Natural killer cell (primary cell): Measurements from ENCODE around the gene RGS12. TPM values are rescaled to one million over a fixed set of nuclear protein-coding genes. Genes with fewer than 3 reads are reported as not detected.

Experiments
- ATAC-seq, 3 donors: fragments of 150-1000 bp in 2 of 3; fragments of 200-7000 bp in 1 of 3; cut with Tn5 transposase; 1 replicate in 1 of 3; 2 replicates in 2 of 3; pipeline ENCODE4 v1.10.0; 2021; ENCODE audit warnings: mild to moderate bottlenecking in 2 of 3, moderate library complexity in 2 of 3
- DNase-seq, 2 donors: peaks; one replicate each; pipeline versions ENCODE4 v3.0.0 to v3.0.0-alpha.2; 2013 to 2021; ENCODE audit warnings: mixed read lengths in 1 of 2
- H3K27ac ChIP-seq: one replicate; pipeline ENCODE4 v1.5.1; 2013; ENCODE audit warnings: mild to moderate bottlenecking, low read length
- H3K27me3 ChIP-seq: one replicate; pipeline ENCODE4 v1.6.1; 2013; ENCODE audit warnings: low read length; ENCODE audit not compliant: control insufficient read depth, insufficient read depth
- H3K36me3 ChIP-seq: one replicate; pipeline ENCODE4 v1.6.1; 2013; ENCODE audit warnings: low read length; ENCODE audit not compliant: control insufficient read depth, insufficient read depth
- H3K4me1 ChIP-seq: one replicate; pipeline ENCODE4 v1.6.1; 2013; ENCODE audit warnings: low read length; ENCODE audit not compliant: control insufficient read depth, insufficient read depth
- H3K4me3 ChIP-seq: one replicate; pipeline ENCODE4 v1.5.1; 2013; ENCODE audit warnings: low read length
- H3K9me3 ChIP-seq: one replicate; pipeline ENCODE4 v1.6.1; 2013; ENCODE audit warnings: low read length; ENCODE audit not compliant: control insufficient read depth, insufficient read depth
- H3K27ac Mint-ChIP-seq, 2 donors: one replicate each; pipeline ENCODE4 v1.8.0; 2022; ENCODE audit warnings: mild to moderate bottlenecking in 2 of 2, mixed read lengths in 2 of 2, moderate library complexity in 1 of 2
- H3K27me3 Mint-ChIP-seq, 2 donors: one replicate each; pipeline ENCODE4 v1.8.0; 2022; ENCODE audit warnings: low read depth in 2 of 2, mixed read lengths in 2 of 2
- H3K36me3 Mint-ChIP-seq: one replicate; pipeline ENCODE4 v1.8.0; 2022; ENCODE audit warnings: mixed read lengths
- H3K4me1 Mint-ChIP-seq, 2 donors: one replicate each; pipeline ENCODE4 v1.8.0; 2022; ENCODE audit warnings: mixed read lengths in 2 of 2
- H3K4me3 Mint-ChIP-seq: one replicate; pipeline ENCODE4 v1.8.0; 2022; ENCODE audit warnings: mild to moderate bottlenecking, moderate library complexity, mixed read lengths
- H3K9me3 Mint-ChIP-seq, 2 donors: one replicate each; pipeline ENCODE4 v1.8.0; 2022; ENCODE audit warnings: mixed read lengths in 2 of 2
- WGBS: methylation state at CpG from one replicate; pipeline ENCODE4 v1.1.7; 2013; ENCODE audit warnings: missing lambda C conversion rate; ENCODE audit not compliant: insufficient coverage; 5-methylcytosine and 5-hydroxymethylcytosine counted together
- intact Hi-C: fragments of 100-400 bp; cut with micrococcal nuclease; formaldehyde crosslinking; loops from one replicate; pipeline ENCODE4 v1.14.2; 2022
- total RNA-seq, 4 donors: library from RNA; stranded (reverse); fragments of 120-200 nt in 1 of 4; gene quantifications; one replicate each; pipeline versions ENCODE4 v1.2.3 to v1.2.4, GENCODE V29; 2013 to 2022
- TF ChIP-seq, protein P1 (sequence below): fragments of 200-600 bp; IDR thresholded peaks from one replicate; pipeline ENCODE4 v1.8.0; 2022; ENCODE audit warnings: antibody characterized with exemption

The RGS12 gene
- total RNA-seq, 3 donors from 2014 or later (not counting 1 experiment from before 2014, with no cell fraction given): 10.5 to 12.3 (median 10.6) TPM

DNA sequence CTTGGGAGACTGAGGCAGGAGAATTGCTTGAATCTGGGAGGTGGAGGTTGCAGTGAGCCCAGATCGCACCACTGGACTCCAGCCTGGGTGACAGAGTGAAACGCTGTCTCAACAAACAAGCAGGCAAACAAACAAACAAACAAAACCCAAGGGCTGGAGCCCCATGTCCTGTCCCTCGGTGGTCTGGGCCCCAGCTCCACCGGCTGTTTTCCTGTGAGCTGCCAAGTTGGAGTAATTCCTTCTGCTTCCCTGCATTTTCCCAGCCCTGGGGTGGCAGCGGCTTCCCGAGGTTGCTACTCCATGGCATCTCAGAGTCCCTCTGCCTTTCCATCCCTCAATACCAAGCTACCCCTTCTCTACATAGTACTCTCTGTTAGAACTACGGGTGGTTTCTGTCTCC is 43.2 kb downstream of the RGS12 start:
- no peaks in the 10 kb centered on the region for H3K4me1 ChIP-seq
- Mint-ChIP-seq H3K27me3 (no peaks in the 10 kb centered on the region), H3K4me3 (no peak overlapping the region), H3K4me1 (no peaks in the 10 kb centered on the region), H3K9me3 (no peaks in the 10 kb centered on the region), H3K27ac (no peak overlapping the region), H3K36me3 (no peaks in the 10 kb centered on the region)
- intact Hi-C loops: no loop called here
- H3K4me3 ChIP-seq: no peak overlapping the region
- no peaks in the 10 kb centered on the region for H3K27me3 ChIP-seq
- TF ChIP-seq, protein P1, sequence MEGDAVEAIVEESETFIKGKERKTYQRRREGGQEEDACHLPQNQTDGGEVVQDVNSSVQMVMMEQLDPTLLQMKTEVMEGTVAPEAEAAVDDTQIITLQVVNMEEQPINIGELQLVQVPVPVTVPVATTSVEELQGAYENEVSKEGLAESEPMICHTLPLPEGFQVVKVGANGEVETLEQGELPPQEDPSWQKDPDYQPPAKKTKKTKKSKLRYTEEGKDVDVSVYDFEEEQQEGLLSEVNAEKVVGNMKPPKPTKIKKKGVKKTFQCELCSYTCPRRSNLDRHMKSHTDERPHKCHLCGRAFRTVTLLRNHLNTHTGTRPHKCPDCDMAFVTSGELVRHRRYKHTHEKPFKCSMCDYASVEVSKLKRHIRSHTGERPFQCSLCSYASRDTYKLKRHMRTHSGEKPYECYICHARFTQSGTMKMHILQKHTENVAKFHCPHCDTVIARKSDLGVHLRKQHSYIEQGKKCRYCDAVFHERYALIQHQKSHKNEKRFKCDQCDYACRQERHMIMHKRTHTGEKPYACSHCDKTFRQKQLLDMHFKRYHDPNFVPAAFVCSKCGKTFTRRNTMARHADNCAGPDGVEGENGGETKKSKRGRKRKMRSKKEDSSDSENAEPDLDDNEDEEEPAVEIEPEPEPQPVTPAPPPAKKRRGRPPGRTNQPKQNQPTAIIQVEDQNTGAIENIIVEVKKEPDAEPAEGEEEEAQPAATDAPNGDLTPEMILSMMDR: no peak
- no peak overlapping the region for H3K27ac ChIP-seq
- whole genome bisulfite sequencing: over 99% methylated on average over 7 of the region's 7 CpGs
- ATAC-seq: no peak
- DNase-seq: no peak
- H3K36me3 ChIP-seq: no peaks in the 10 kb centered on the region
- no peaks in the 10 kb centered on the region for H3K9me3 ChIP-seq

DNA sequence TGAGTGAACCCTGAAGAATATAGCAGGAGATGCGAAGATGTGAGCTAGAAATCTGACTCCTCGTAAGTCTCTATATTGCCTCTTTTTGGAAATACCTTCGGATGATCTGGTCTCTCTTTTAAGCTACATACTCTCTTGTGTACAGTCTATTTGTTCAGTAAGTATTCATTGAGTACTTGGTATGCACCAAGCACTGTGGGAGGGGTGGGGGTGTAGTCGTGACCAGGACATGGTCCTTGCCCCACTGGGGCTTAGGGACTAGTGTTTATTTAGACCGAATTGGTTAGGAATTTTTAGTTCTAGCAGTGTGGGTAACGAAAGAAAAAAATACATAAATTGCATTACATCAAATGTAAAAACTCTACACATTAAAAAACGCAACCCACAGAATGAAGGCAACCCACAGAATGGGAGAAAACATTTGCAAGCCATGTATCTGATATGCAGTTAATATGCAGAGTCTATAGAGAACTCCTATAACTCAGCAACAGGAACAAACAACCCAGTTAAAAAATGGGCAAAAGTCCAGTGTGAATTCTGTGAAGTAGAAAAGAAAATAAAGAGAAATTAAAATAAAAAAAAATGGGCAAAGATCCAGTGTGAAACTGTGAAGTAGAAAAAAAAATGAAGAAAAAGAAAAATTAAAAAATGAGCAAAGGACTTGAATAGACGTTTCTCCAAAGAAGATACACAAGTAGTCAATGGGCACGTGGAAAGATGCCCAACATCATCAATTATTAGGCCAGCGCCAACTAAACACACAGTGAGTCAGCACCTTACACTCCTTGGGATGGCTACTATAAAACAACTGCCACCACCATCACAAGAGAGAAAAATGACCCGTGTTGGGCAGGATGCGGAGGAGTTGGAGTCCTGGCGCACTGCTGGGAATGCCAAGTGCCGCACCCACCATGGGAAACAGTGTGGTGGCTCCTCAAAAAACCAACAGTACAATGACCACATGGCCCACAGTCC is 43.8 kb downstream of the RGS12 start:
- H3K4me1 Mint-ChIP-seq: peaks cover 0 to under 1% of the 10 kb centered on the region in 2 donors
- H3K4me1 ChIP-seq: peaks cover under 1% of the 10 kb centered on the region
- no peak for DNase-seq

GRCh38 chr4:3337357-3337732 is 44.5 kb downstream of the RGS12 start:
- WGBS: 98% methylated on average over 6 of the region's 6 CpGs
- ATAC-seq: no peak
- H3K9me3 Mint-ChIP-seq: no peaks in the 10 kb centered on the region
- H3K27me3 Mint-ChIP-seq: no peaks in the 10 kb centered on the region
- peaks cover 5 to 6% of the 10 kb centered on the region in 2 donors for H3K4me1 Mint-ChIP-seq
- intact Hi-C loops: no loop called here
- Histone ChIP-seq H3K27ac (no peak overlapping the region), H3K27me3 (no peaks in the 10 kb centered on the region), H3K36me3 (no peaks in the 10 kb centered on the region), H3K9me3 (no peaks in the 10 kb centered on the region), H3K4me3 (no peak overlapping the region), H3K4me1 (peaks cover 6% of the 10 kb centered on the region)
- DNase-seq: no peak
- H3K36me3 Mint-ChIP-seq: no peaks in the 10 kb centered on the region
- TF ChIP-seq, protein P1: no peak
- H3K4me3 Mint-ChIP-seq: no peak overlapping the region
- H3K27ac Mint-ChIP-seq: no peak overlapping the region

More for the DNA sequence above, 43.8 kb downstream of the RGS12 start:
- Mint-ChIP-seq H3K9me3 (no peaks in the 10 kb centered on the region), H3K27ac (no peak overlapping the region), H3K4me3 (no peak overlapping the region), H3K36me3 (no peaks in the 10 kb centered on the region), H3K27me3 (no peaks in the 10 kb centered on the region)
- no peak for ATAC-seq
- Histone ChIP-seq H3K9me3 (no peaks in the 10 kb centered on the region), H3K36me3 (no peaks in the 10 kb centered on the region), H3K27ac (no peak overlapping the region), H3K27me3 (no peaks in the 10 kb centered on the region), H3K4me3 (no peak overlapping the region)
- TF ChIP-seq, protein P1: no peak
- intact Hi-C loops: no loop called here
- WGBS: 94% methylated on average over 11 of the region's 14 CpGs
